GM12801 (cell line): ENCODE data around the gene IMPACT.

Experiments used
- CTCF ChIP-seq: IDR thresholded peaks from one replicate; pipeline ENCODE4 v1.5.1; 2011; ENCODE audit warnings: control low read depth; ENCODE audit not compliant: insufficient read length; ENCODE audit errors: extremely low read depth

IMPACT gene

GRCh38 chr18:24494586-24494985 lies 68.1 kb downstream of the IMPACT start:
- no peak for TF ChIP-seq CTCF

GRCh38 chr18:24497031-24497754 lies 70.7 kb downstream of the IMPACT start:
- no peak for TF ChIP-seq CTCF

GRCh38 chr18:24499814-24500213 lies 73.3 kb downstream of the IMPACT start:
- TF ChIP-seq CTCF = no peak

- no peak for TF ChIP-seq CTCF
Observed at GRCh38 chr18:24500217-24500616, 73.7 kb downstream of the IMPACT start.

- no peak for TF ChIP-seq CTCF
Observed at GRCh38 chr18:24500766-24501165, 74.3 kb downstream of the IMPACT start.

GRCh38 chr18:24502667-24503523 lies 76.4 kb downstream of the IMPACT start:
- TF ChIP-seq CTCF = no peak
